ENCODE measurements around the gene GUCD1. TPM values are rescaled to one million over a fixed set of nuclear protein-coding genes. Genes with fewer than 3 reads are reported as not detected.

GUCD1 gene
- total RNA-seq, 1 experiment from 2014 or later = 87.4 TPM

- Mint-ChIP-seq H3K36me3 (ENCODE audit: insufficient read depth in 1 of 3, low read depth in 3 of 3) (0 out of 7 replicates have a peak, but pooled peaks cover 0 to 4% (median 0%) of the 10 kb centered on the region in 3 experiments), H3K4me1 (peaks cover 19 to 28% of the 10 kb centered on the region in 2 experiments), H3K9me3 (peaks cover 0 to 6% of the 10 kb centered on the region in 2 experiments; a peak in 2 of 5 replicates), H3K4me3 (no peak overlapping the region), H3K27ac (no peak overlapping the region), H3K27me3 (ENCODE audit: low read depth) (peaks cover 64% of the 10 kb centered on the region)
- Histone ChIP-seq H3K18ac (ENCODE audit: insufficient read length, low read depth, low read length) (no peak overlapping the region), H3K9me3 (ENCODE audit: control insufficient read depth, low read depth, low read length) (no peaks in the 10 kb centered on the region), H2BK20ac (ENCODE audit: low read depth, low read length, poor library complexity, severe bottlenecking) (no peak overlapping the region), H3K23me2 (ENCODE audit: insufficient read length, low read depth, low read length, poor library complexity, severe bottlenecking) (peaks cover 7% of the 10 kb centered on the region), H4K5ac (ENCODE audit: insufficient read length, low read depth, low read length) (no peak overlapping the region), H3K27ac (ENCODE audit: insufficient read length, low read depth, low read length) (no peak overlapping the region), H2BK120ac (ENCODE audit: low read depth, low read length, poor library complexity, severe bottlenecking) (no peak overlapping the region), H3K79me1 (ENCODE audit: insufficient read depth, low read depth, low read length, poor library complexity, severe bottlenecking) (no peaks in the 10 kb centered on the region), H3T11ph (ENCODE audit: low read length) (no peak overlapping the region), H3K14ac (ENCODE audit: insufficient read depth, low read length) (no peak overlapping the region), H3K4ac (ENCODE audit: low read depth, low read length) (no peak overlapping the region), H3K23ac (ENCODE audit: insufficient read length, low read depth, low read length) (no peak overlapping the region), H4K91ac (ENCODE audit: insufficient read length, low read depth, low read length) (no peak overlapping the region), H3K27me3 (ENCODE audit: insufficient read depth, low read length) (peaks cover 27% of the 10 kb centered on the region; the same call in 1 of the 2 replicates), H3K4me2 (ENCODE audit: insufficient read depth, insufficient read length, low read length) (no peak overlapping the region), H3K56ac (ENCODE audit: insufficient read length, low read depth, low read length) (no peak overlapping the region), H4K8ac (replicated peaks; ENCODE audit: insufficient read length, low read depth, low read length) (no peak overlapping the region), H3K4me1 (ENCODE audit: insufficient read depth, low read length) (no peaks in the 10 kb centered on the region), H2BK5ac (ENCODE audit: insufficient read length, low read length) (no peak overlapping the region), H3K79me2 (ENCODE audit: insufficient read depth, low read length) (no peaks in the 10 kb centered on the region), H2AK5ac (ENCODE audit: insufficient read length, low read length) (no peak overlapping the region), H2AFZ (ENCODE audit: low read length) (no peak overlapping the region), H3K9ac (ENCODE audit: extremely low read depth, insufficient read length, low read length) (no peak overlapping the region), H4K20me1 (ENCODE audit: control insufficient read depth, insufficient read depth, insufficient read length) (no peaks in the 10 kb centered on the region), H2BK15ac (ENCODE audit: low read depth, low read length) (no peak overlapping the region), H2BK12ac (ENCODE audit: insufficient read length, low read depth, low read length) (no peak overlapping the region)
- no peak for DNase-seq
- no CpG with 5 or more reads among the region's 2 CpGs for WGBS (ENCODE audit: extremely low coverage, insufficient read length, low lambda C conversion rate)
- no peak for TF ChIP-seq CTCF (conservative IDR thresholded peaks at IDR 0.05)
Measured at GRCh38 chr22:24497841-24498258, 57.1 kb downstream of the GUCD1 start.
